Measurements from ENCODE around the gene ELOVL2. TPM values are rescaled to one million over a fixed set of nuclear protein-coding genes. Genes with fewer than 3 reads are reported as not detected.

The ELOVL2 gene
- total and polyA plus RNA-seq, 2 experiments from 2014 or later, result 13.6 to 20.8 TPM

- H3K4me1 ChIP-seq (ENCODE audit: insufficient read depth), result no peaks in the 10 kb centered on the region
- H3K4me2 ChIP-seq, result peak overlapping the region; percentile 33
- no peaks in the 10 kb centered on the region for H3K27me3 ChIP-seq
- no peaks in the 10 kb centered on the region for H4K20me1 ChIP-seq (ENCODE audit: insufficient read depth, poor library complexity, severe bottlenecking)
- peak; percentile 19 for DNase-seq (ENCODE audit: low spot score)
- H2AFZ ChIP-seq, result no peak overlapping the region
- no peaks in the 10 kb centered on the region for H3K36me3 ChIP-seq (replicated peaks; ENCODE audit: insufficient read depth, low read depth)
- H3K79me2 ChIP-seq, result no peaks in the 10 kb centered on the region
- TF ChIP-seq EZH2 (IDR thresholded peaks at IDR 0.05; ENCODE audit: borderline replicate concordance) (no peak), EZH2phosphoT487 (IDR thresholded peaks at IDR 0.05; ENCODE audit: low read depth, severe bottlenecking, unreplicated experiment) (no peak), CTCF (IDR thresholded peaks at IDR 0.05; ENCODE audit: poor library complexity) (no peak)
- H3K9me2 ChIP-seq (replicated peaks; ENCODE audit: insufficient read depth), result no peaks in the 10 kb centered on the region
- H3K27ac ChIP-seq, result peak overlapping the region; percentile 64
- H3K4me3 ChIP-seq, result no peak overlapping the region
- 61% methylated on average over 6 of the region's 6 CpGs for WGBS (ENCODE audit: low lambda C conversion rate, missing lambda C conversion rate)
- H3K9me3 ChIP-seq (ENCODE audit: low read depth), result no peaks in the 10 kb centered on the region
Observed at GRCh38 chr6:11066505-11067347, 22.6 kb upstream of the ELOVL2 start.

GRCh38 chr6:11065436-11066202, 21.5 kb upstream of the ELOVL2 start:
- H3K4me2 ChIP-seq, result no peak overlapping the region
- no peak overlapping the region for H3K4me3 ChIP-seq
- no peaks in the 10 kb centered on the region for H3K36me3 ChIP-seq (replicated peaks; ENCODE audit: insufficient read depth, low read depth)
- no peaks in the 10 kb centered on the region for H3K79me2 ChIP-seq
- H2AFZ ChIP-seq, result no peak overlapping the region
- peak; percentile 31 for DNase-seq (ENCODE audit: low spot score)
- no peaks in the 10 kb centered on the region for H3K27me3 ChIP-seq
- WGBS (ENCODE audit: low lambda C conversion rate, missing lambda C conversion rate), result 85% methylated on average over 6 of the region's 6 CpGs
- H3K9me3 ChIP-seq (ENCODE audit: low read depth), result no peaks in the 10 kb centered on the region
- peak overlapping the region; percentile 5 for H3K27ac ChIP-seq
- no peaks in the 10 kb centered on the region for H4K20me1 ChIP-seq (ENCODE audit: insufficient read depth, poor library complexity, severe bottlenecking)
- TF ChIP-seq CTCF (IDR thresholded peaks at IDR 0.05; ENCODE audit: poor library complexity) (no peak), EZH2 (IDR thresholded peaks at IDR 0.05; ENCODE audit: borderline replicate concordance) (no peak)
- no peaks in the 10 kb centered on the region for H3K9me2 ChIP-seq (replicated peaks; ENCODE audit: insufficient read depth)
- no peaks in the 10 kb centered on the region for H3K4me1 ChIP-seq (ENCODE audit: insufficient read depth)

DNA sequence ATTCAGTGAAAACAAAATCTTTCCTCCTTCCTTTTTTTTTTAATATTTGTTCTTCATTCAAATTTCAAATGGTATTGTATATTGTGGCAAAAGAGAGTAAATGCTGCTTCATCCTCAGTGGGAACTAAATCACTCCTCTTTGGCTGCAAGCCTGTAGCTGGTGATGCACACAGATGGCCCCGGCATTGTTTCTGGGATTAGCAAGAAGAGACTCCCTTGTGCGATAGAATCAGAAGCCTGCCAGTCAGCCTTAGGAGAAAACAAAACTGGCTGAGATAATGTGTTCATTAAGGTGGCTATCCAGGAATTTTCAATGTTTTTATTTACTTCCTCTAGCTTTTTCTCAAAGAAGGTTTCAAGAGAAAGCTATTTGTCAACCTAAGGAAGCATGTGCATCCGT, 20.7 kb upstream of the ELOVL2 start:
- WGBS (ENCODE audit: low lambda C conversion rate, missing lambda C conversion rate), result 71% methylated on average over 3 of the region's 3 CpGs
- H3K4me2 ChIP-seq, result no peak overlapping the region
- H3K79me2 ChIP-seq, result no peaks in the 10 kb centered on the region

More for the DNA sequence above, 20.7 kb upstream of the ELOVL2 start:
- no peaks in the 10 kb centered on the region for H4K20me1 ChIP-seq (ENCODE audit: insufficient read depth, poor library complexity, severe bottlenecking)
- no peaks in the 10 kb centered on the region for H3K9me2 ChIP-seq (replicated peaks; ENCODE audit: insufficient read depth)
- no peaks in the 10 kb centered on the region for H3K9me3 ChIP-seq (ENCODE audit: low read depth)
- H2AFZ ChIP-seq, result no peak overlapping the region
- no peaks in the 10 kb centered on the region for H3K4me1 ChIP-seq (ENCODE audit: insufficient read depth)
- H3K36me3 ChIP-seq (replicated peaks; ENCODE audit: insufficient read depth, low read depth), result no peaks in the 10 kb centered on the region
- no peak overlapping the region for H3K4me3 ChIP-seq
- H3K27me3 ChIP-seq, result no peaks in the 10 kb centered on the region
- no peak for DNase-seq (ENCODE audit: low spot score)
- H3K27ac ChIP-seq, result no peak overlapping the region
- TF ChIP-seq EZH2phosphoT487 (IDR thresholded peaks at IDR 0.05; ENCODE audit: low read depth, severe bottlenecking, unreplicated experiment) (no peak), CTCF (IDR thresholded peaks at IDR 0.05; ENCODE audit: poor library complexity) (no peak), EZH2 (IDR thresholded peaks at IDR 0.05; ENCODE audit: borderline replicate concordance) (no peak)

Measured in hepatocyte (in vitro differentiated cells).